NCI-H510A treated with DMSO at 0.1 percent for 48 hours (cell line): ENCODE data around the gene AVPI1.
"Not testable (repeated sequence)": the region's sequence is repeated elsewhere in the genome, so short reads cannot be mapped to it uniquely, and the experiment has no call there.

ENCODE experiments used
- DNase-seq: peaks from one replicate; lab custom pipeline; 2025; lab: John Stamatoyannopoulos, UW

Gene AVPI1

GRCh38 chr10:97682042-97682441 lies 5.0 kb downstream of the AVPI1 start:
- no peak for DNase-seq

- DNase-seq = no peak
Observed at GRCh38 chr10:97679594-97679993, 7.4 kb downstream of the AVPI1 start.

DNA sequence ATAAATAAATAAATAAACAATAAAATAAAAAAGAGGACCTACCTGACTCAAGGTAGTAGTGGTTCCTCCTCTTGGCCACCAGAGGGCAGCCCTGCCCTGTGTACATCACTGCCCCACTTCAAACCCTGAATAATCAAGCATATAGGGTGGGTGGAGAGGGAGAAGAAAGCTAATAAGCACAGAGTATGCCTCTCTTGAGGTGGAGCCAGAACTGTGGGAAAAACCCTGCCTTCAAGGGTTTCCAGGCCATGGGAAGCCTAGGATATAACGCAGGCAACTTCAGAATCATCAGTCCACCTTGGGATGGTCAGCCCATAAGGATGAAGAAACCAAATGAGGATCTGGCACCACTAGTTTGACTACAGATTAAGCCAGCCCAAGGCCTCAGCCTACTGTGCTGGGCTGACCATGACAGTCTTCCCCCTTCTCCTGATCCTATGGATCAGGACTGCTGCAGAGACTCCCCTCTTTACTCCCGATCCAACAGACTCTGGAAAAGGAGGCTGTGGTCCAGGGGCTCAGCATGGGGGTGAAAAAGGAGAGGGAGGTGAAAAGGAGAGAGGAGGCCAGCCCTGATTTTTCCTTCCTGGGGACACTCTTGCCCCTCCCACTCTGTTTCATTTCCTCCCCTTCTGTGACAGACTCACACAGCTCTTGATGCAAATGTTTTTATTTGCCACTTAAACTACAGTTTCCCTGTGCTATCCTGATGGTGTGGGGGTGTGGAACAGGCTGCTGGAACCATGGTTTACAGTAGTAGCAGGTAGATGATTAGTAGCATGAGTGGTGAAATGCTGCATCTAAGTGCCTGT lies 10.1 kb downstream of the AVPI1 start:
- DNase-seq = peak; percentile 62

DNA sequence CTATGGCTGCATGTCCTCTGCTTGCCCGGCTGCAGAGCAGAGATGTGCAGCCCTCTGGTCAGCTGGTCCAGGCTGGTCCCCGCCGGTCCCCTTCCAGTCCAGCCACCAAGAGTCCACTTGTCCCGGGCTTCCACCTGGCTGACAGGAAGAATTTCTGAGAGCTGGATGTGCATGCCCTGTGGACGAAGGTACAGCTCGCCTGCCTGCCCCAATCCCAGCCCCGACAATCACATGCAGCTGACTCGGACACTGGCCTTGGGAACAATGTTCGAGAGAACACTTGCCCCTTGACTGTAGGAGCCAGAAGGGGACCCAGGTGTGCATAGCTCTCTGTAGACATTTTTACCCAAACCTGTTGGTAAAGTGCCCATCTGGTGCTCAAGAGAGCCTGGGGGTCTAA lies 11.8 kb downstream of the AVPI1 start:
- no peak for DNase-seq

DNA sequence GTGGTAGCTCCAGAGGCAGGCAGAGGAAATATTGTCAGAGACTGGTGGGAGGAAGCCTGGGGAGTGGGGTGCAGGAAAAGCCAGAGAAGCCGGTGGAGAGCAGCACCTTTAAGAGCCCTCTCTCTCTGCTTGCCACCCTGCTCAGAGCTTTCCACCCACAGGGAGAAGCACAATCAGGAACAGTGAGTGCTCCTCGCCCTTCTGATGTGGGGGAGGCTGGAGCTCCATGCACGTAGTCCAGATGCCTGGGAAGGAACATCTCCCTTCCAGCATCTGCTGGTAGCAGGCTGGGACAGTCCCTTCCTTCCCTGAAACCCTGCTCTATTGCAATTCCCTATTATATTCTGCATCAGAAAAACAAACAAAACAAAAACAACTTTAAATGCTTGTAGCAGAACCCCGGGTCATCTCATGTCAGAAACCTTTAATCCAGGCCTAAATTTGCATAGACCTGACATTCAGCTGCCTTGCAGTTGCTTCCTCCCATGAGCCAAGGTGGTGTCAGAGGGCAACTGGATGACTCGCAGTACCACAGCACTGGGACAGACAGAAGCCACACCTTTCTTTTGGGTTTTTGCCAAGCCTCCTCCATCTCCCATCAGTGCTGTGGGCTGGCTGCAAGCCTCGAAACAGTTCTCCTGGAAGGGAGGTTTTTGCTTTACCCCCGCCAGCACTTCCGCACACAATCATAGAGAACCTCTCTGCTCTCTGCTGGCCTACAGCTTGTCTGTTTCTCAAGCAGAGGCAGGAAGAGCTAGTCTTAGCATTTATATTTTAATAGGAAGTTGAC lies 13.1 kb downstream of the AVPI1 start:
- no peak for DNase-seq

GRCh38 chr10:97669571-97669970 lies 17.5 kb downstream of the AVPI1 start:
- no peak for DNase-seq

- DNase-seq = no peak
Observed at GRCh38 chr10:97667463-97667862, 19.6 kb downstream of the AVPI1 start.

GRCh38 chr10:97666992-97667391 lies 20.0 kb downstream of the AVPI1 start:
- no peak for DNase-seq

- DNase-seq = no peak
Observed at GRCh38 chr10:97664282-97664850, 22.7 kb downstream of the AVPI1 start.

DNA sequence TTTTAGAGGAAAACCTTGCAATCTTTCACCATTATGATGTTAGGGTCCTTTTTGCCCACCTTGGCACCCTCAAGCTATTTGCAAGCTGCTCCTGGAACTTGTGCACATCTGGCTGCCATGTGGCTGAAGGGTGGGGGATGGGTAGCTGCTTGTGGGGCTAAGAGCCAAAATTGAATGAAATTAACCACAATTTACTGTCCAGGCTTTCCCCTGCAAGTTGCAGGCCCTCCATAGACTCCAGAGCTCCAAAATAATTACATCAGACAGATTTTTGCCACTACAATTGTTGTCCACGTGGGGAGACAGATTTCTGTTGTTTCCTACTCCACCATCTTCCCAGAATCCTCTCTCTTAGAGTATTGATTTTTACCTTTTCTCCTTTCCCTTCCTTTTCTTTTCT lies 27.5 kb downstream of the AVPI1 start:
- DNase-seq = no peak

GRCh38 chr10:97656777-97657176 lies 30.3 kb downstream of the AVPI1 start:
- DNase-seq = no peak

GRCh38 chr10:97651773-97652172 lies 35.3 kb downstream of the AVPI1 start:
- DNase-seq = no peak

GRCh38 chr10:97650726-97651125 lies 36.3 kb downstream of the AVPI1 start:
- no peak for DNase-seq

GRCh38 chr10:97649405-97649750 lies 37.7 kb downstream of the AVPI1 start:
- not testable (repeated sequence) for DNase-seq

DNA sequence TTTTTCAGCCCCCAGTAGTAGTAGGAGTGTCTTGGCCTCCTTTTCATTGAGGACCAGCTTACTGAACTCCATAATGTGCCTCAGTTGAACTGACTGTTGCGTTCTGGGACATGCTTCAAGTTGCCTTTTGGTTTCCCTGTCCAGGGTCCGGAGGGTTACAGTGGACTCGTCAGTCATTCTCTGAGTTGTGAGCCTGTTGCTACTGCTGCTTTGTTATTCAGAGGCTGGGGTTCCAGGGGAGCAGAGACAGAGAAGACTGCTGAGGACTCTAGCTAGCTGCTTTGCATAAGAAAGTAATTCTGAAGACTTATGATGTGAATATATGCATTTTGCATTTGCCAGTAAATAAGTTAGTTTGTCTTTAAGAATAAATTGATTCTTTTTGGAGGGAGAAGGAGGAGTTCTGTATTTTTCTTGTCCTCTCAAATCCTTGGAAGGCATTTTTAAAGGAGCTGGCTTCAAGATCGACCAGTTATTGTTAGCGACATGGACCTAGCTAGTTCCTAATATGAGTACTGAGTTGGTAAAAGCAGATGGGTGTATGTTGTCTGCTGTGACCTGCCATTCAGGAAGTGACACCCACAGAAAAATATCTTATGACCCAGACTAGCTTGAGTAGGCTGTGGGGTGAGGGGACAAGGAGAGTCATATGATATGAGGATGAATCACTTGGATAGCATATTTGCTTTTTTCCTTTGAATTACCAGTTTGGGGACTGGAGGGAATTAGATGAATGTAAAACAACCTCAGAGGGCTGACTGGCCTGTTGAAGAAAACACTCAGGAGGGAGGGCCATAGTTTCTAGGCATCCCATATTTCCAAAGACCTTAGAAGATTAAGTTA lies 38.3 kb downstream of the AVPI1 start:
- DNase-seq = no peak

DNA sequence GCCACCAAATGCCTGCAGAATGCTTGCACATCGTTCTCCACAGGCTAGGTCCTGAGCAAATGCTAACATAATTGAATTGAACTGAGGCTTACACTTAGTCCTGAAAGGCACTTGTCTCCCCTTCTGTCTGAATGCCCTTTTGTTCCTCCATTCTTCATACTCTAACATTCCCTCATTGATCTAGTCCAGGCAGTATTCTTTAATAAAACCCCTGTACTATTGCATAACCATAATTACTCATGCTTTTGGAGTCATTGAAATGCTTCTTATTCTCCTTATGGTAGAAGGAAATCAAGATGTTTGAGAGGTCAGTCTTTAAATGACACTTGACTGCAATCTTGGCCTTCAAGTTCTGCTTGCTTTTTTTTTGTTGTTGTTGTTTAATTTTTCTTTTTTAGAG lies 39.5 kb downstream of the AVPI1 start:
- DNase-seq = no peak

DNA sequence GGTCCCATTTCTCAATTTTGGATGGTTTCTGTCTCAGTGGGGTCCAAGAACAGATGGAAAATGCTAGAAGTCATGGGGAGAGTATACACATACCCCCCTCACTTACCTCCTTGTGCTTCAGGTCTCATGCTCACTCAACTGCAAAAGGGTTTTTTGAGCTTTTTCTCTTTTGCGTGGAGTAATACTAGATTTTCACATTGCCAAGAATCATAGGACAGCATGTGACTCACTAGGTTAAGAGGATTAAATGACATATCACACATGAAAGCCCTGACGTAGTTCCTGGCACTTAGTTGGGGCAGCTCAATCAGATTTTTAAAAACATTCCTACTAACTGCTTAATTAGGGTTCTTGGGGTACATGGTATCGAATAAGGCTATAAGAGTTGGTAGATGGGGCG lies 42.1 kb downstream of the AVPI1 start:
- no peak for DNase-seq

DNA sequence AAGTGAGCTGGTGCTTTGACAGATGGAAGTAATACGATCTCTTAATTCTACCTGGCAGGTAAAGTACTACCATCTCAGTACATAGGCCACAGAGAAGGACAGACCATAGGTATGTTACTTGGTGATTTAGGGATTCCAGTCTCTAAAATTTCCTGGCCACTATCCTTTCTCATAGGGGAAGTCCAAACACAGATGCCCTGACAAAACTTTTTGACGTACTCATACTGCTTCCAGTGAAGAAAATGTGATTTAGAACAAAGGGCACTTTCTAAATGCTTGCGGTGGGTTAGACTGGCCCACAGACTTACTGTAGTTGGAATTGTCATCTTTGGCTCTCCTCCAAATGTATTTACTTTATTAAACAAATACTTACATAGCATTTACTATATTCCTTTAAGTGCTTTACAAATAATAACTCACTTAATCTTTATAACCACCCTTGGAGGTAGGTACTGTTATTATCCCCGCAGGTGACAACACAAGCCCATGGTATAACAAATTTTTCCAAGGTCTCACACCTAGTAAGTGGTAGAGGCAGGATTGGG lies 43.5 kb downstream of the AVPI1 start:
- peak; percentile 18 for DNase-seq

- not testable (repeated sequence) for DNase-seq
Observed at GRCh38 chr10:97642471-97643159, 44.4 kb downstream of the AVPI1 start.

GRCh38 chr10:97640868-97641811 lies 45.9 kb downstream of the AVPI1 start:
- DNase-seq = peak; percentile 13
